Measurements from ENCODE around the gene RHBDF2.

The RHBDF2 gene

DNA sequence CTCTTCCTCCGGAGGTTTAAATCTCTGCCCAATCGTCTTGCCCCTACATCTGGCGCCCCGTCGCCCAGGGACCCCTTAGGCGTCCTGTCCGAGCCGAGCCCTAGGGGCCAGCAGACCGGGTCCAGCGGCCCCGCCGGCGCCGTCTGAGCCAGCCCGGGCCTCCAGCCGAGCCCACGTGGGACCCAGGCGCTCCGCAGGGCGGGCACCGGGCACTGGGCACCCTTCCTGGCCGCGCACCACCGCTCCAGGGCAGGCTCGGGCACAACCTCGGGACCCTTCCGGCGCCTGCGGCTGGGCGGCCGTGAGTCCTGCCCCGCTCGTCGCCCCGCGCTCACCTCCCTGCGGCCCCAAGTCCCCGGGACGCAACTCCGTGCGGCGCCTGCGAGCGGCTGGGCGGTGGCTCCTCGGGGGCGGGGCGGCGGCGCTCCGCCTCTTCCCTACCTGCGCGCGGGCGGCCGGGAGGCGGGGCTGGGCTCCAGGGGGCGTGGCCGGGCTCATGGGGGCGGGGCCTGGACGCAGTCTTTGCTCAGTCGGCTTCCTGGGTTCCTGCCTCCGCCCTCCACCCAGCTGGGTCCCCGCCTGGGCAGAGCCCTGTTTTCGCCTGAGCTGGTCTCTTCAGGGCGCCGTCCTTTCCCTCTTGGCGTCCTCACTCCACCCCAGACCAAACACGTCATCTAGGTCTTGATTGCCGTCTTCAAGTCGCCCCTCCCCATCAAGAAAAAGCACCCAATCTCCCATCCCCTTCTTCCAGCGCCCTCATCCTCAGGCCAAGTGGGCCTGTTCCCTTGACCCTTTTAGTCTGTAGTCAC lies at the start of gene RHBDF2:
Gene RHBDF2 (minus strand): TSS at position 406 of the 809 bp plus-strand sequence. CDS start 19,899 bp downstream, outside the sequence.
- DNase-seq (ENCODE audit: low spot score): peak; percentile 98

DNA sequence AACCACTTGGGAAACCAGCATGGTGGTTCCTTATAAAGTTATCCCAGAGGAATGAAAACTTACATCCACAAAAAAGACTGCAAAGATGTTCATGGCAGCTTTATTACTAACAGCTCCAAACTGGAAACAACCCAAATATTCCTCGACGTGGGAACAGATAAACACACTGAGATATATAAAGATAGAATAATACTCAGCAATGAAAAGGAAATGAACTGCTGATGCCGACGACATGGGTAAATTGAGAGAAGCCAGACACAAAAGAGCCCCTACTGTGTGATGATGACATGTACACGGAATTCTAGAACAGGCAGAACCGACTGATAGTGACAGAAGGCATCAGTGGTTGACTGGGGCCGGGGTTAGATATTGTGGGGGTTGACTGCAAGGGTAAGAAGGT lies 48.3 kb upstream of the RHBDF2 start:
- no peak for DNase-seq (ENCODE audit: low spot score)

DNA sequence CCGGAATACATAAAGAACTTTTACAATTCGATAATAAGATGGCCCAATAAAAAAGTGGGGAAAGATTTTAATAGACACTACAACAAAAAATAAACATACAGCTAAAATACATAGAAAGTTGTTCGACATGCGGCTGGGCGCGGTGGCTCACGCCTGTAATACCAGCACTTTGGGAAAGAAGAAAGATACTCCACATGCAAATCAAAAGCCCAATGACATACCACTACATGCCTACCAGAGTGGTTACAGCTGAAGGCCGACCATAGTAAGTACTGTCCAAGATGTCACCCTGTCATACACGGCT lies 47.9 kb upstream of the RHBDF2 start:
- no peak for DNase-seq (ENCODE audit: low spot score)

DNA sequence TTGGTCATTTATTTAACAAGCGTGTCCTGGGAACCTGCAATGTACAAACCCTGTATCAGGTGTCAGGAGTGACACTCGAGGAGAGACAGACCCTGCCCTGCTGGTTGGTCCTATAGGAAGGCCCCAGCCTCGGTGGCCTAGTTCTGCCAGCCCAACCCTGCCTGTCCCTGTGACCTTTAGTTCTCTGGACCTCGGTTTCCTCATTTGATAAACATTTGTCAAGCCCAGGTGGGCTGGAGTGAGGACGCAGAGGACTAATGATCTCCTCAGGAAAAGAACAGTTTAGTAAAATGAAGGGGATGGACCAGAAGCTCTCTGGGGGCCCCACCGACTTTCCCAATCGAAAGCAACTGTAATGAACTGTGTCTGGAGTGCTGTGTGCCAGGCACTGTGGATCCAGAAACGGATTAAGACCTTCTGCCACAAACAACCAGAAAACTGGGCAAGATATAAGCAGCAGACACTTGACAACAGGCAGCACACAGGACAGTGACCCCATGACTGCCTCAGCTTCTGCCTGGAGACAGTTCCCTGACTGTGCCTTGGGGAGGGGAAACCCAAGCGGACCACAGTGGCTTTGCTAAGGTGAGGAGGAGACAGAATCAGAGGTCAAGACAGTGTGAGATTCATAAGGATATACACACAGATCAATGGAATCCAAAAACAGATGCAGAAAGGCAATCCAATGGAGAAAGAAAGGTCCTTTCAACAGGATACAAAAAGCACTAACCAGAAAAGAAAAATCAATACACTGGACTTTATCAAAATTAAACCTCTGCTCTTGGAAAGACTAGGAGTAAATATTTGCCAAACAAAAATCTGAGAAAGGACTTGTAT lies 47.4 kb upstream of the RHBDF2 start:
- DNase-seq (ENCODE audit: low spot score): no peak

DNA sequence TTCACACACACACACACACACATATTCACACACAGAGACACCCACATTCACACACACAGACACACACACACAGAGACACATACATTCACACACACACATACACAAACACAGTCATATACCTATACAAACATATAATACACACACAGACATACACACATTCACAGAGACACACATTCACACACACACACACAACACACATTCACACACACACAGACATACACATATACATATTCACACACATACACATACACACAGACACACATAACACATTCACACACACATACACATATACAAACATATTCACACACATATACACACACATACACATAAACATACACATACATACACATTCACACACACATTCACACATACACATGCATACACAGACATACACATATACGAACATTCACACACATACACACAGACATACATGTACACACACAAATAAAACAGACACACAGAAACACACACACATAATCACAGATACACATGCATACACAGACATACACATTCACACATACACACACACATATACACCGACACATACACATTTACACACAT lies 46.5 kb upstream of the RHBDF2 start:
- DNase-seq (ENCODE audit: low spot score): no peak

DNA sequence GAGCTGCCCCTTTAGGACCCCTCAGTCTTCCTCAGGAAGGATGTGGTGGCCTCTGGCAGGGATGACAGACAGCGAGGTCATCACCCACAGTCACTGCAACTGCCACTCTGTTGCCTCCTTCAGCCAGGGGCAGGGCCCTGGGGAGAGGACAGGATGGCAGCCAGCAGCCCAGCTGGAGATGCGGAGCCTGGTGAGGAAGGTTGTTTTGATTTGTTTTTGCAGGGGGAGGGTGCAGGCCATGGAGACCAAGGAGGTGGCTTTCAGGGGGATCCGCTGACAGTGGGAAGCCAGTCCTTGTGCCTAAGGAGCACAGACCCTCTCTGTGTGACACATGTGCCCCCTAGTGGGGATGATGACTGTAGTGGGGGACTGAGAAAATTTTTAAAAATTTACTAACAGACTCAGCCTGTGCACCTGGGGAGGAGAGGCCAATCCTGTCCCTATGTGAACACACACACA lies 46.0 kb upstream of the RHBDF2 start:
- DNase-seq (ENCODE audit: low spot score): peak; percentile 89

DNA sequence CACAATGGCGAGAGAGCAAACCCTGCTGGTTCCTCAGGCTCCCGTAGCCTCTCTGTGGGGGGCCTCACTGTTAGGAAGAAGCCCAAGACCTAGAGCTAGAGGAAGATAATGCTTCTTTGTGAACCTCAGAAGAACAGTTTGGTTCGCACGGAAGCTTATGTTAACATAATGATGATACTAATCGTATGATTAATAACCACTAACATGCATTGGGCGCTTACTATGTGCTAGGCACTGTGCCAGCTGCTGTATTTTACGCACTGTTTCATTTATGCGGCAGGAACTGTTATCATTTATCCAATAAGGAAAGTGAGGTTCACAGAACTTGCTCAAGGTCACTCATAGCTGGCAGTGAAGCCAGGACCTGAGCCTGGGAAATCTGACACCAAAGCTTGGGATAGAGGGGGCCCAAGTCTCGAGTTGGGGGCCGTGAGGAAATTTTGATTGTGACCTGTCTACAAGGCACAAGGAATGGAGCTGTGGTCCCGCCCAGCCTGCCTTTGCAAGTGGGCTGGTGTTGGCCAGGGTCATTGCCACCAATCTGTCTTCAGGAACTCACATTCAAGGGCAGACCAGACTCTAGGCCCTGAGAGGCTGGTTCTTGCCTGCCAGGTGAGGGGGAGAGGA lies 45.4 kb upstream of the RHBDF2 start:
- no peak for DNase-seq (ENCODE audit: low spot score)

DNA sequence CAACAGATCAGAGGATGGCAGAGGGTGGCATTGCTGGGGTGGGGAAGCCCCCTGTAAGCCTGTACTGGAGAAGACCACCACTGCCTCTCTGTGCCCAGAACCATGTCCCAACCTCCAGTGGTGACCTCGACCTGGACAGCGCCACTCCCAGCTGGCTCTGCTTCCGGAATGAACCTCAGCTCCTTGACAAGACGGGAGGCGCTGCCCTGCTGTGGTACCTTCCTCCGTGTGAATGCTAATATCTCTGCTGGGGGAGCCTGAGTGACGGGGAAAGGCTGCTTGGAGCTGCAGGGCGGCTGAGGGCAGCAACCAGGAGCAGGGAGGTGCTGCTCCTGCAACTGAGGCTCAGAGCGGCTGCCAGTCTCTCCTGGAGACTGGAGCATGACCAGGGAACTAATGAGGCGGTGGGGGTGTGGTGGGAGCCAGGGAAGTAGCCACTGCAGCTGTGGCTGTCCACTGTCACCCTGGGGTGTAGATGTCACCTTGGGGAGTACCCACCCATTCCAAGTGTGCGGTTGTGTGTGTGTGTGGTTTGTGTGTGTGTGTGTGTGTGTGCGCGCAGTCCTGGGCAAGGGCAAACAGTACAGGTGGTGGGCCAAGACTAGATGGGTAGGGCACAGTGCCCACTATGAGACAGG lies 44.8 kb upstream of the RHBDF2 start:
- no peak for DNase-seq (ENCODE audit: low spot score)

DNA sequence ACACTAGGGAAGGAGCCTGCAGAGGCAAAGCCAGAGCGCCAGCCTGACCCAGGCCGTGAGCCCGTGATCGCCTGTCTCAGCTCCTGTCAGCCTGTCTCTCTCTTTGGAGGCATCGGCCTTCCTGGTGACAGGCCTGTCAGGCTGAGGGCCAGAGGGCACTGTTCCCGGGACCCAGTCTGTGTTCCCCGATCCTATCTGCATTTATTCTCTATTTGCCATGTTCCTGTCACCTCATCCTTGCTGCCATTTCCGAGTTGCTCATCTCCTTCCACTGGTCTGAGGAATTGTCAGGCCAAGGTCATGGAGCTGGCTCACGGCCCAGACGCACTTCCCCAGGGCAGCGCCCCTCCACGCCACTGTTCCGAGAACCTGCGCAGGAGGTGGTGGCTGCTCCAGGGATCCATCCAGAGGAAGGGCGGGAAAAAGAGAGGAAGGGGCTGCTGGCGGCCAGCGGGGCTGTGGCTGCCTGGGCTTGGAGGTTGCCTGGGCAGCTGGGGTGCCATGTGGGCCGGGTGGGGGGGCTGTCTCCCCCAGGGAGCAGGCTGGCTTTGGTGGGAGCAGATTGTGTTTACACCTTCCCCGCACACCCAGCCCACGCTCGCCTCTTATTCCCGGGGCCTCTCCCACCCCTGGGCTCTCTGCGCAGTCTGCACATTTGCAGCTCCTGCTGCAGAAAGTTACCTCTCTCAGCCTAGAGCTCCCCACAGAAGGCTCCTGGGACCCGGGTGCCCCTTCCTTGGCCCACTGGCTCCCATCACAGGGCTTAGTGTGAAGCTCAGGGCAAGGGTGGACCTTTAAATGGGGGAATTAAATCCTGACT lies 43.5 kb upstream of the RHBDF2 start:
- DNase-seq (ENCODE audit: low spot score): no peak

DNA sequence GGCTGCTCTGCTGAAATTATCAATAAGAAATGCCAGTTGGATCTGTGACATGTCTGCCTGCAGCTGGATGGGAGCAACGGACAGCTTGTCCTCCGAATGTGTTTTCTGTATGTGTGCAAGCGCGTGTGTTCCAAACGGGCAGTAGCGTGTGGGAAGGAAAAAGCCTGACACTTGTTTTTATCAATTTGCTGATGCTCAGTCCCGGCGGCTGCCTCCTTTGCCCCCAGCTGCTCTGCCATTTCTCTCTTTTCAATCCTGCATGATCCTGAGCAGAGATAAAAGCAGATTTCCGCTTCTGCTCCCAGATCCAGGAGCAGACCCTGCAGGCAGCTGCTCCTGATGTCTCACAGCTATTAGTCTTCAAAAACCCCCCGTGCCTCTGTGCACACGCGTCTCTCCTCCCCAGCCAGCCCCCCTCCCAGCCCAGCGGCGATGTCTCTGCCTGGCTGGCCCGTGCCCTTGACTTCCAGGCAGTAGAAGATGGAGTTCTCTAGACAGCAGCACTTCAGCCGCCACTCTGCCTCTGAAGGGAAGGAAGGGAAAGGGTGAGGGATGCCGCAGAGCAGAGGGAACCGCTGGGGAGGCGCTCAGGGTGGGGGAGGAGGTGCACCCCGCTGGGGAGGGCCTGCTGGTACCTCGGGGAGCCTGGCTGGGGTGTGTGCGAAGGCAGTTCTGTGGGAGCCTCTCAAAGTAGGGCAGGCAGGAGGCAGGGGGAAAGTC lies 42.8 kb upstream of the RHBDF2 start:
- no peak for DNase-seq (ENCODE audit: low spot score)

DNA sequence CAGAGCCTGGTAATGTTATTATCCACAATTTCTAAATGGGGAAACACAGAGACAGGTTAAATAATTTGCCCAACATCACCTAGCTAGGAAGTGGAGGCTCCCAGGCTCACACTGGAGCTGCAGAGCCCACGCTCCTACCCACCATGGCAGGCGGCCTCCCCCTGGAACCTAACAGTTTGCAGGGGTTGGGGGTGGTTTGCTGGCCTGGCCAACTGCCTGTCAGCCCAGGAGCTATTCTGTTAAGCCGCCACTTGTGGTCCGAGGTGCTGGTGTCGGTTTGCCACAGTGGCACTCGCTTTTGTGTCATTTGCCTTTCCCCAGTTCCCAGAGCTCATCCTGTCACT lies 42.2 kb upstream of the RHBDF2 start:
- no peak for DNase-seq (ENCODE audit: low spot score)

DNA sequence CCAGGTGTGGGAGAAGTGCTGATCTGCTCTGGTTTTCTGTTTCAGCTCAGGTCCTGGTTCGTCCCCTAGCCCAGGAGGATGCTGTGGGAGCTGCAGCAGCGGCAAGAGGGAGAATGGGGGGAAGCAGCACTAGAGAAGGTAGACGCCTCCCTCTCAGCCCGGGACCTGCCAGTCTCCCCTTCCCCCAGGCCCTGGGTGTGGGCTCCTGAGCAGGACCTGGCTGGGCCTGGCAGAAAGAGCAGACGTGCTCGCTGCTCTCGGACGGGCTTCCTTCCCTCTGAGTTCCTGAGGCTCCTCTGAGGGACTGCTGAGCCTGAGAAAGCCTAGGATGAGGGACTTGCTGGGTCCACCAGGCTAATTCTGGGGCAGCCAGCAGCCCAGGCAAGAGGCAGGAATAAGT lies 41.8 kb upstream of the RHBDF2 start:
- DNase-seq (ENCODE audit: low spot score): no peak

DNA sequence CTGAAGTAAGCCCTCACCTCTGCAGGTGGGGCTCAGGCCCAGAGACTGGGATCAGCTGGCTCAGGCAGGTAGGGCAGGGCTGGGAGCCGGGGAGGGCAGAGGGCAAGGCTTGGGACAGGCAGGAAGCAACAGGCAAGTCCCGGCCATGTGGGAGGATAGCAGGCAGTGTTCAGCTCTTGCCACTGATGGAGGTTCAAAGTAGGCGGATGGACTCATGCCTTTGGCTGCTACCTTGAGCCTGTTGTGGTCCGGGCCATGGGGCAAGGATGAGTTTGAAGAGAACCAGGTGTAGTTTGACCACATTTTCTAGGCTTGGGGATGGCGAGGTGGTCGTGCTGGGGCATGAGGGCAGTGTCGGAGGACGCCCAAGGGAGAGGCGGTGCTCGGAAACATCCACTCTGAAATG lies 41.3 kb upstream of the RHBDF2 start:
- DNase-seq (ENCODE audit: low spot score): no peak

DNA sequence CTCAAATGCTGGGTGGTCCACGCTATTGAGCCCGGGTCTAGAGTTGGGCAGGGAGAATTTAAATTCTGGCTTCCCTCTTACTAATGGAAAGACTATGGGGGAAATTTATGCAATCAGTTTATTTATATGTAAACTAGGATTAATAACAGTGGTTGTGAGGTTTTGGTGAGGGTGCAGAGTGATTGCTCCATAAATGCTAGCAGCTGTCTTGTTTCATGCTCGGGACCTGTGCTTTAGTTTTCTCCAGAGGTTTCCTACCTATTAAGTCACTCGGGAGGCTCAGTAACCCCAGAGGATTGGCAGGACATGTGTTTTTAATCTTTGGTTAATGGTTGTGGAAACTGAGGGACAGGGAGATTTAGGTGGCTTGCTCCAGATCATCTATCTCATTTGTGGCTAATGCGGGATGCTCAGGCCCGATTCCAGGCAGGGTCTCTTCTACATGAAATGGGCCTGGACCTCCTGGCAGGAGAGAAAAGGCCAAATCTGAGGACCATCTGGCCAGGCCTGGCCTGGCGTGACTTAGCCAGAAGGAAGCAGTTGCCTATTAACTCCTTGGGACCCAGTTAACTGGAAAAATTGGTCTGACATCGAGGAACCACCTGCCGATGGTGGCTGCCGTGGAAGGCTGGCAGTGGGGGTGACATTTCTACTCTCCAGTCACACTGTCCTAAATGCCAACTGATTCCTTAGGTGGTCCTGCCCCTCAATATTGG lies 40.7 kb upstream of the RHBDF2 start:
- no peak for DNase-seq (ENCODE audit: low spot score)

DNA sequence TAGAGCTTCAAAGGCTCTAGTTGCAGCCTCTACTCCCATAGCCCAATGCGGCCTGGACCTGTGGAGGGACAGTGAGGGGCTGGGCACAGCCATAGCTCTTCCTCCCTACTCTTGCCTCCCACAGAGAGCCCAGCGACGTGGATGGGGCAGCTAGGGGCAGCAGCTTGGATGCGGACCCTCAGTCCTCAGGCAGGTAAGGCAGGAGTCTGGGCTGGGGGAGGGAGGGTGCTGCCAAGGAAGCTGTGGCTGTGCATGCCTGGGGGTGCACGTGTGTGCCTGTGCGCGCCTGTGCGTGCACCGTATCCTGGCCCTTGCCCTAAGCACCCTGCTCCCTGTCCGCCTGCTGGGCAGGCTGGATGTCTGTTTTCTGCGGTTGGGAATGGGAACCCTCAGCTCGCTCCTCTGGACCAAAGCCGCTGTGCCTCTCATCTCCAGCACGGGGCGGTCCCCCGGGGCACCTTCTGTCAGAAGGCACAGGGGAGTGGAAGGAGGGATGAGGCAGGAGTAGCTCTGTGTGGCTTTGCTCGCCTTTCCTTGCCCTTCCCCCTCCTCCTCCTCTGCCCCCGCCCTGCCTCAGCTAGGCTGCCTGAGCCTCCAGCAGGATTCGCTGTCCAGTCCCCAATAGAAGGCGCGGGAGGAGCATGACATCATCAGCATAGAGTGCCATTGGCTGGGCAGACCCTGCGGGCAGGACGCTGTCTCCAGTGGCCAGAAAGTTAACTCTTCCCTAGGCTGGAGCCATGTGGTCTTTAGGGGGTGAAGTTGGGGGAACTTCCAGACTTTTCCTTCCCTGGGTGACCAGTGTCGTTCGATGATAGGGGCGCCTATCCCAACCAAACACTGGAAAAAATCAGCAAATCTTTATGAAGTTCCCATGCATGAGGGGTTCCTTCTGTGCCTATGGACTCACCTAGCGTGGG lies 39.4 kb upstream of the RHBDF2 start:
- peak; percentile 100 for DNase-seq (ENCODE audit: low spot score)

DNA sequence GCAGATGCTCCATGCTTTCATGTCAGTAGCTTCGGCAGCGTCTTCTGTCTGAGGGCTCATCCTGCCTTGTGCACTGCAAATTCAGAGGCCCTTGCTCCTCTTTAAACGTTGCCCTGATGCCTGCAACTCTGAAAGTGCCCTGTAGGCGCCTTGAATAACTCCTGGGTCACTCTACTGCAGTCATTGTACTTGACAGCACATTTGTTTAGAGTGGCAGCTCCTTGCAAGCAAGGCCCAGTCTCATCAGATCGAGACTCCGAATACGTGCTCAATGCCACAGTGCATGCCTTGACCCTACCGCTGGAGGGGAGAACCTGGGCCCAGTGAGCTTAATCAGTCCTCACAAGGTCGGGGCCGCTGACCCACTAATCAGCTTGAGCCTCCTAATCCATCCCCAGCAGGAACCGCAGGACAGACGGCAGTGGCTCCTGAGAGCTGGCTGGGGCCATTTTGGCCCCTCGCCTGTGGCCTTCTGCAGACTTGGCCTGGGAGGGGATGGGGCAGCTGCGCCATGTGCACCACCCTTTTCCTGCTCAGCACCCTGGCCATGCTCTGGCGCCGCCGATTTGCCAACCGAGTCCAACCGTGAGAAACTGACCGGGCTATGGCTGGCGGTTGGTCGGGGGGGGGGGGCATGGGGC lies 38.5 kb upstream of the RHBDF2 start, which contains the start of gene PRCD:
Gene PRCD (plus strand): TSS at position 414 of the 641 bp plus-strand sequence. CDS start 98 bp downstream, at position 512.
- no peak for DNase-seq (ENCODE audit: low spot score)

DNA sequence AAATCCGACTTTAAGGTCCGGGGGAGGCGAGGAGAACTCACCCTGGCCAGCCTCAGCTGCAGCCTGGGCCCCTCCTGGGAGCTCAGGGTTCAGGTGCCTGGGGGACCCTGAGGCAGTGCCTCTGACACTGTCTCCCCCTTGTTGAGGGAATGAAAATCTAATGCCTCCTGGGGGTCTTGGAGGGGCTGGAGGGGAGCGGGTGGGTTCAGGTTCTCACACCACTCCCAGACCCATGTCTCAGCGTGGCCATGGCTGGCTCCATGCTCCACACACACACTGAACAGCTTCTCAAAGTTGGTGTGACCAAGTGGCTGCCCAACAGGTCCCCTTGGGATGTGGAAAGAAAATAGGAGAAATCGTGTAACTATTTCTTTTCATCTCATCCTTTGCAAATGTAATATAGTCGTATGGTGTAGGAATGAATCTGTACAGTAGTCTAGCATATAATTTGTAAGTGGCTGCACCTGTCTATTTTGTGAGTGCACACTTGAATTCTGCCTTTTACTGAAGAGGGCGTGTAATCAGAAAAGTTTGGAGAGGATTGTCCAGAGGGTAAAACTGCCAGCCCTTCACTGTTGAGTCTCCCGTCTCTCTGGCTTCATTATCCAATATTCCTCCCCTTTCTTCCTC lies 37.8 kb upstream of the RHBDF2 start:
- DNase-seq (ENCODE audit: low spot score): no peak
